ENCODE data around the gene CHST7.

GRCh38 chrX:46589977-46590723, 16.6 kb downstream of the CHST7 start:
- TF ChIP-seq ZNF274 (IDR thresholded peaks at IDR 0.05; ENCODE audit: low read depth, low read length) (no peak), YY1 (IDR thresholded peaks at IDR 0.05; ENCODE audit: insufficient read depth, insufficient read length) (no peak)

Measured in NT2/D1 (cell line).